Caco-2 (cell line): ENCODE results near the gene ADAMTSL2. TPM values are rescaled to one million over a fixed set of nuclear protein-coding genes. Genes with fewer than 3 reads are reported as not detected.

Experiments used
- BruUV-seq: library from RNA; stranded (reverse); fragments of 400-500 nt; replicated peaks from 2 replicates; lab custom pipeline; 2021; lab: Mats Ljungman, UMichigan
- CTCF ChIA-PET: fragments of 300-600 bp; sonication (Branson Sonifier 250); formaldehyde crosslinking; loops from one replicate; lab custom pipeline; 2022; ENCODE audit warnings: antibody characterized with exemption; lab: Charles Lee
- POLR2A ChIA-PET: fragments of 300-600 bp; sonication (Branson Sonifier 250); formaldehyde crosslinking; loops from one replicate; lab custom pipeline; 2022; ENCODE audit warnings: antibody characterized with exemption; lab: Charles Lee
- DNase-seq, 2 experiments: peaks; one replicate each; pipeline versions ENCODE4 v3.0.0 to v3.0.0-alpha.2; 2020 to 2022
- H3K27me3 ChIP-seq: replicated peaks from 2 replicates; pipeline ENCODE4 v1.6.0; 2011; ENCODE audit warnings: low read length; ENCODE audit not compliant: control insufficient read depth, insufficient read depth
- H3K36me3 ChIP-seq: 2 replicates; pipeline ENCODE4 v1.5.1; 2011; ENCODE audit warnings: low read length; ENCODE audit not compliant: control insufficient read depth, insufficient read depth
- H3K4me1 ChIP-seq: fragments of 250-450 bp; sonication (Bioruptor Pico); 2 replicates; pipeline ENCODE4 v1.5.1; 2020; ENCODE audit warnings: mild to moderate bottlenecking
- H3K4me3 ChIP-seq: 2 replicates; pipeline ENCODE4 v1.5.1; 2011; ENCODE audit warnings: low read depth, mild to moderate bottlenecking, control low read depth, low read length
- H3K9me3 ChIP-seq: fragments of 250-450 bp; sonication (Bioruptor Pico); 2 replicates; pipeline ENCODE4 v1.5.1; 2020; ENCODE audit warnings: mild to moderate bottlenecking, moderate library complexity
- H3K27ac Mint-ChIP-seq: one replicate; pipeline ENCODE4 v1.8.0; 2022; ENCODE audit warnings: mixed read lengths; ENCODE audit not compliant: unreplicated experiment
- H3K27me3 Mint-ChIP-seq: one replicate; pipeline ENCODE4 v1.8.0; 2022; ENCODE audit warnings: mixed read lengths; ENCODE audit not compliant: insufficient read depth, unreplicated experiment
- H3K36me3 Mint-ChIP-seq: one replicate; pipeline ENCODE4 v1.8.0; 2022; ENCODE audit warnings: mild to moderate bottlenecking, mixed read lengths; ENCODE audit not compliant: insufficient read depth, unreplicated experiment
- H3K4me1 Mint-ChIP-seq: one replicate; pipeline ENCODE4 v1.8.0; 2022; ENCODE audit warnings: low read depth, mixed read lengths; ENCODE audit not compliant: unreplicated experiment
- H3K4me3 Mint-ChIP-seq: one replicate; pipeline ENCODE4 v1.8.0; 2022; ENCODE audit warnings: mild to moderate bottlenecking, moderate library complexity, mixed read lengths; ENCODE audit not compliant: unreplicated experiment
- H3K9me3 Mint-ChIP-seq: one replicate; pipeline ENCODE4 v1.8.0; 2022; ENCODE audit warnings: mixed read lengths; ENCODE audit not compliant: unreplicated experiment
- intact Hi-C: fragments of 100-400 bp; cut with micrococcal nuclease; formaldehyde crosslinking; loops from one replicate; pipeline ENCODE4 v1.10.0; 2022; ENCODE audit not compliant: unreplicated experiment
- total RNA-seq: library from RNA; stranded (reverse); gene quantifications from 2 replicates; pipeline ENCODE4 v1.2.3, GENCODE V29; 2022
- TF ChIP-seq, protein P1 (sequence below), 2 experiments: fragments of 200-600 bp in 1 of 2; IDR thresholded peaks; 1 replicate in 1 of 2; 2 replicates in 1 of 2; pipeline versions ENCODE4 v1.5.1 to v1.8.0; 2011 to 2022; ENCODE audit warnings: antibody characterized with exemption in 1 of 2, control low read depth in 1 of 2, inconsistent platforms in 1 of 2, low read depth in 1 of 2, low read length in 1 of 2, mild to moderate bottlenecking in 1 of 2, moderate library complexity in 1 of 2; ENCODE audit not compliant: insufficient read depth in 1 of 2, severe bottlenecking in 1 of 2, unreplicated experiment in 1 of 2

Gene ADAMTSL2
- total RNA-seq, 1 experiment from 2014 or later = 0.68 TPM

DNA sequence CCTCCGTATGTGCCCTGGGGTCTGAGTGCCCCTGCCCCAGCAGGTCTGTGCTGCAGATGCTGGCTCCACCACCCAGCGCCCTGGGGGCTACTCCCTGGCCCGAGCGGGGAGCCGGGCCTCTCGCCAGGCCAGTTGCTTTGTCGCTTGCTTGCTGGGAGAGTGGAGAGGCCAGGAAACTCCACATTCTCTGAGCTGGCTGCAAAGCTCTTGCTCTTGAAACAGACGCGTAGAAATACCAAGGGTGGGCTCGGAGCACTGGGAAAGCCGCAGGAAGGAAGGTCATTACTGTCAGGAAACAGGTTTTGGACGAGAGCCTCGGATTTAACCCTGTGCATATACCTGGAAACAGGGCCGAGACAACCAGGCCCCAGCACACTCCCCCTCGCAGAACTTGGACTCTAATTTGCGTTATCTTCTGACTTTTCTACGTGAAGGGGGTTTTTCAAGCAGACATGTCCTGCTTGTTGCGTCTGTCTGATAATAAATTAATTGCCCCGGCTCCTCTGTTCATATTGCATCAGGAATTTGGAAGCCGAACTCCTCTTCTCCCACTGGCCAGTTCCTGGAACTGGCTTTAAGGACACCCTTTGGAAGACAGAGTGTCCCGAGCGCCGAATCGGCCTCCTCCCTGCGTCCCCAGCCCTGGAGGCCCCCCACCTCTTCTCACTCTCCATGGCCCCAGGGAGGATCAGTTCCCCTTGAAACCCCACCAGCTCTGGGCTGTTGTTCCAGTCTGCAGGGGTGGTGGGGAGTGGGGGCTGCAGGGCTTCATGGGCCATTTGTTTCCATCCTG lies 11.2 kb downstream of the ADAMTSL2 start:
- H3K27me3 Mint-ChIP-seq = peaks cover 3% of the 10 kb centered on the region
- no peaks in the 10 kb centered on the region for H3K4me1 ChIP-seq
- ChIA-PET POLR2A (no interaction called here), CTCF (no interaction called here)
- BruUV-seq = no TSS peak
- TF ChIP-seq, protein P1, sequence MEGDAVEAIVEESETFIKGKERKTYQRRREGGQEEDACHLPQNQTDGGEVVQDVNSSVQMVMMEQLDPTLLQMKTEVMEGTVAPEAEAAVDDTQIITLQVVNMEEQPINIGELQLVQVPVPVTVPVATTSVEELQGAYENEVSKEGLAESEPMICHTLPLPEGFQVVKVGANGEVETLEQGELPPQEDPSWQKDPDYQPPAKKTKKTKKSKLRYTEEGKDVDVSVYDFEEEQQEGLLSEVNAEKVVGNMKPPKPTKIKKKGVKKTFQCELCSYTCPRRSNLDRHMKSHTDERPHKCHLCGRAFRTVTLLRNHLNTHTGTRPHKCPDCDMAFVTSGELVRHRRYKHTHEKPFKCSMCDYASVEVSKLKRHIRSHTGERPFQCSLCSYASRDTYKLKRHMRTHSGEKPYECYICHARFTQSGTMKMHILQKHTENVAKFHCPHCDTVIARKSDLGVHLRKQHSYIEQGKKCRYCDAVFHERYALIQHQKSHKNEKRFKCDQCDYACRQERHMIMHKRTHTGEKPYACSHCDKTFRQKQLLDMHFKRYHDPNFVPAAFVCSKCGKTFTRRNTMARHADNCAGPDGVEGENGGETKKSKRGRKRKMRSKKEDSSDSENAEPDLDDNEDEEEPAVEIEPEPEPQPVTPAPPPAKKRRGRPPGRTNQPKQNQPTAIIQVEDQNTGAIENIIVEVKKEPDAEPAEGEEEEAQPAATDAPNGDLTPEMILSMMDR (IDR thresholded peaks at IDR 0.05; ENCODE audit: insufficient read depth in 1 of 2, low read depth in 1 of 2, low read length in 1 of 2, severe bottlenecking in 1 of 2, unreplicated experiment in 1 of 2) = no peak
- intact Hi-C loops = no loop called here
- no peaks in the 10 kb centered on the region for H3K36me3 ChIP-seq
- H3K4me1 Mint-ChIP-seq = no peaks in the 10 kb centered on the region
- H3K4me3 ChIP-seq = no peak overlapping the region
- no peak for DNase-seq
- no peaks in the 10 kb centered on the region for H3K9me3 ChIP-seq
- no peaks in the 10 kb centered on the region for H3K27me3 ChIP-seq
- H3K27ac Mint-ChIP-seq = no peak overlapping the region
- no peak overlapping the region for H3K4me3 Mint-ChIP-seq
- H3K36me3 Mint-ChIP-seq = no peaks in the 10 kb centered on the region
- no peaks in the 10 kb centered on the region for H3K9me3 Mint-ChIP-seq

DNA sequence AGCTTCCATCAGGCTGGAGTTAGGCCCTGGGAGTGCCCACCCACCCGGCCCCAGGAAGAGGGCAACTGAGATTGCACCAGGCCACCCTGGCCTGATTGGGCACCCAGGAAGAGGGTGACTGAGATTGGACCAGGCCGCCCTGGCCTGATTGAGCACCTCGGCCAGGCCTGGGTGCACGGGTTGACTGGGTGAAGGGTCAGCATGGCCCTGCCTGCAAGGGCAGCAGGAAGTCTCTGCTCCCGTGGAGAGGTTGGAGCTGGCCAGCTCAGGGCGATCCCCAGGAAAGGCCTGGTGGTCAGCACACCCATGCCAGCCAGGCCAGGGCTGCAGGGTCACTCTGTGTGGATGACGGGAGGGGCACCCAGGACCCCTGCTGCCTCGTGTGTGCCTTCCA lies 11.8 kb downstream of the ADAMTSL2 start:
- Mint-ChIP-seq H3K4me3 (no peak overlapping the region), H3K27ac (no peak overlapping the region), H3K4me1 (no peaks in the 10 kb centered on the region), H3K27me3 (peaks cover 7% of the 10 kb centered on the region), H3K36me3 (no peaks in the 10 kb centered on the region), H3K9me3 (no peaks in the 10 kb centered on the region)
- Histone ChIP-seq H3K36me3 (no peaks in the 10 kb centered on the region), H3K27me3 (no peaks in the 10 kb centered on the region), H3K4me1 (no peaks in the 10 kb centered on the region), H3K4me3 (no peak overlapping the region), H3K9me3 (no peaks in the 10 kb centered on the region)
- no TSS peak for BruUV-seq
- ChIA-PET CTCF (no interaction called here), POLR2A (no interaction called here)
- intact Hi-C loops = no loop called here
- TF ChIP-seq, protein P1 (IDR thresholded peaks at IDR 0.05; ENCODE audit: insufficient read depth in 1 of 2, low read depth in 1 of 2, low read length in 1 of 2, severe bottlenecking in 1 of 2, unreplicated experiment in 1 of 2) = no peak
- no peak for DNase-seq

DNA sequence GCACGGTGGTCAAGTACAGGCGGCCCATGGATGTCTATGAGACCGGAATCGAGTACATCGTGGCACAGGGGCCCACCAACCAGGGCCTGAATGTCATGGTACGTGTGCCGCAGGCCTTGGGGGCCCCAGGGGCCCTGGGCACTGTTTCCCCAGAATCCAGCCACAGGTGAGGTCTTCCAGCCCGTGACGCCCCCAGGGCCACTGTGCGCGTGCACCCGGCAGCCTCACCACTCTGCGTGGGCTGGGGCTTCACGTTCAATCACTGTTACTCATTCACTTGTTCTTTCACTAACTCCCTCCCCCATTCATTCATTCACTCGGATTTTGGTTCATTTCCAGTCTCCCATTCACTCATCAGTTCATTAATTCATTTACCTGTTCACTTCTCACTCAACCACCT lies 12.6 kb downstream of the ADAMTSL2 start:
- no peak overlapping the region for H3K27ac Mint-ChIP-seq
- ChIA-PET CTCF (no interaction called here), POLR2A (no interaction called here)
- no peak for DNase-seq
- BruUV-seq = no TSS peak
- no peak overlapping the region for H3K4me3 Mint-ChIP-seq
- H3K36me3 Mint-ChIP-seq = no peaks in the 10 kb centered on the region
- Histone ChIP-seq H3K4me3 (no peak overlapping the region), H3K36me3 (no peaks in the 10 kb centered on the region), H3K27me3 (no peaks in the 10 kb centered on the region), H3K4me1 (0 out of 2 replicates have a peak, but pooled peaks cover 3% of the 10 kb centered on the region), H3K9me3 (no peaks in the 10 kb centered on the region)
- peaks cover 7% of the 10 kb centered on the region for H3K27me3 Mint-ChIP-seq
- TF ChIP-seq, protein P1 (IDR thresholded peaks at IDR 0.05; ENCODE audit: insufficient read depth in 1 of 2, low read depth in 1 of 2, low read length in 1 of 2, severe bottlenecking in 1 of 2, unreplicated experiment in 1 of 2) = no peak
- H3K4me1 Mint-ChIP-seq = peaks cover 2% of the 10 kb centered on the region
- intact Hi-C loops = no loop called here
- no peaks in the 10 kb centered on the region for H3K9me3 Mint-ChIP-seq
